ENCODE measurements around the gene PROK2. TPM values are rescaled to one million over a fixed set of nuclear protein-coding genes. Genes with fewer than 3 reads are reported as not detected.

Gene PROK2
- total RNA-seq, 4 donors from 2014 or later, result 1.1 to 1.3 TPM; not detected in 2

DNA sequence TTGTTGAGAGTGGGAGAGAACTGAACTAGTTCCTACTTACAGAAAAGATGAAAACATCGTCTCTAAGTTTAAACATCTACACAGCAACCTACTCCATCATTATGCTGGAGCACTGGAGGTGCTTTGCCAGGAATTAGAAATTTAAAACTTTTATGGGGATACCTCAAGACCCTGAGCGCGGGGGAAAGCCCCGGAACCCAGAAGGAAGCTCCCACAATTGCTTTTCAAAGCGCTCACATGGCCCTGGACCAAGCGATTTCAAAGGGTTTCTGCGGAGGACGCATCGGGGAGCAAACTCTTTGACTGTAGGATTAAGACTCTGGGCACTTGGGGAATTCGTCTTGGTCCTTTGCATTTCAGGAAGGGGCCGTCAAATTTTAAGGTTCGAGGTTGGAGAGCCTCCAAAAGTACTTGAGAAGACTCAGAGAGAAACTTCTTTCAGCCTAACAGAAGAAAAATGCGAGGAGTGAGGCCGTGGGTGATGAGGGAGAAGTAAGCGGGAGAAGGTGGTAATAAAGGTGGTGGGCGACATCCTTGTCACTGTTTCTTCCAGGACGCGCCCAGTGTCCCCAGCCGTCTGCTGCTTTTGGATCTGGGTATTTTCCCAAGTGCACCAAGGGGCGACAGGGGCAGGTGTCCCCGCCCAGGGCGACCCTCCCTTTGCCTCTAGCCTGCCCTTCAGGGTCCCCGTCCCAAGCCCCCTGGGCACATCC is 591 bp downstream of the PROK2 start:
- H3K4me3 ChIP-seq, result peak overlapping the region in 1 of 2 donors; percentile 46
- no peaks in the 10 kb centered on the region for H3K9me3 ChIP-seq
- TF ChIP-seq POLR2AphosphoS5 (IDR thresholded peaks at IDR 0.05) (no peak), EP300 (IDR thresholded peaks at IDR 0.05) (no peak), POLR2A (IDR thresholded peaks at IDR 0.05) (no peak)
- TF ChIP-seq, protein P1, sequence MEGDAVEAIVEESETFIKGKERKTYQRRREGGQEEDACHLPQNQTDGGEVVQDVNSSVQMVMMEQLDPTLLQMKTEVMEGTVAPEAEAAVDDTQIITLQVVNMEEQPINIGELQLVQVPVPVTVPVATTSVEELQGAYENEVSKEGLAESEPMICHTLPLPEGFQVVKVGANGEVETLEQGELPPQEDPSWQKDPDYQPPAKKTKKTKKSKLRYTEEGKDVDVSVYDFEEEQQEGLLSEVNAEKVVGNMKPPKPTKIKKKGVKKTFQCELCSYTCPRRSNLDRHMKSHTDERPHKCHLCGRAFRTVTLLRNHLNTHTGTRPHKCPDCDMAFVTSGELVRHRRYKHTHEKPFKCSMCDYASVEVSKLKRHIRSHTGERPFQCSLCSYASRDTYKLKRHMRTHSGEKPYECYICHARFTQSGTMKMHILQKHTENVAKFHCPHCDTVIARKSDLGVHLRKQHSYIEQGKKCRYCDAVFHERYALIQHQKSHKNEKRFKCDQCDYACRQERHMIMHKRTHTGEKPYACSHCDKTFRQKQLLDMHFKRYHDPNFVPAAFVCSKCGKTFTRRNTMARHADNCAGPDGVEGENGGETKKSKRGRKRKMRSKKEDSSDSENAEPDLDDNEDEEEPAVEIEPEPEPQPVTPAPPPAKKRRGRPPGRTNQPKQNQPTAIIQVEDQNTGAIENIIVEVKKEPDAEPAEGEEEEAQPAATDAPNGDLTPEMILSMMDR (IDR thresholded peaks at IDR 0.05), result no peak
- peaks cover 68% of the 10 kb centered on the region for H3K27me3 ChIP-seq
- 3 to 9% methylated on average over 6 to 17 of the region's 23 CpGs for WGBS, 2 donors (ENCODE audit: low coverage in 1 of 2)
- no peak overlapping the region for H3K27ac ChIP-seq
- peaks cover 0 to 21% (median 6%) of the 10 kb centered on the region in 3 donors for H3K4me1 ChIP-seq
- no peaks in the 10 kb centered on the region for H3K36me3 ChIP-seq
- no peak for ATAC-seq

DNA sequence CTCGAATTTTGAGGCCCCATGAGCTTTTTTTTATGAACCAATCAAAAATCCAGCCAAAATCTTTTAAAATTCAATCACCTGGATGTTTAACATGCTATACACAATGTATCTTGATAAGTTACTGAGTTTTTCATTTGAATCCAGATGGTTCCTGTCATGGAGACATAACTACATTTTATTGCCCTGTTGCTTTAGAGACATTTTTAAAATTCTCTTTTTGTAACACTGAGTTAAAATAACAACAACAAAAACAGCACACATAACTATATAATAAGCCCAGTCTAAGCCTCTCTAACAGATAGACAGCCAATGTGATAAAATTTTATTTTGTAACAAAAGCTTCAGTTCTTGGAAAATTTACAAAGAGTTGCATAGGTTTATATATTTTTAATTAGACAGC is 1.8 kb downstream of the PROK2 start:
- H3K36me3 ChIP-seq, result no peaks in the 10 kb centered on the region
- peaks cover 80% of the 10 kb centered on the region for H3K27me3 ChIP-seq
- no peak overlapping the region for H3K27ac ChIP-seq
- no peak for ATAC-seq
- TF ChIP-seq, protein P1 (IDR thresholded peaks at IDR 0.05), result no peak
- no peak for TF ChIP-seq POLR2A (IDR thresholded peaks at IDR 0.05)
- TF ChIP-seq EP300 (IDR thresholded peaks at IDR 0.05), result no peak
- no peak for TF ChIP-seq POLR2AphosphoS5 (IDR thresholded peaks at IDR 0.05)
- H3K9me3 ChIP-seq, result no peaks in the 10 kb centered on the region
- no peak overlapping the region for H3K4me3 ChIP-seq
- H3K4me1 ChIP-seq, result peaks cover 0 to 21% (median 6%) of the 10 kb centered on the region in 3 donors
- WGBS, 2 donors (ENCODE audit: low coverage in 1 of 2), result 43 to 53% methylated on average over 1 of the region's 1 CpG

DNA sequence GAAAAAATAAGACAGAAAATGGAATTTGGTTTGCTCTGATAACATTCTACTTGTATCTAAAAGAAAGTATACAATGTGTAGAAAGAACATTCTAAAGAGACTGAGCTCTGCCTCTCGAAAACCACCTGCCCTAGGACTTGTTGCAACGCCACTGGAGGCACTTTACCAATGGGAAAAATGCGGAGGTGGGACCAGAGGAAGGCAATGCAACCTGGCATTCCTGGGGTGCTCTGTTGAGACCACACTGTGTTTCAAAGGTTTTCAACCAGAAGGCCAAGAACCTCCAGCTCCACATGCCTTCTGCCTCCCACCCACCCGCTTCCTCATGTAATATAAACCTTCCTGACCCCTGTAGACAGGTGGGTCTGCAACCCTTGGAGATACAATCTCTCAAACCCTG is 4.5 kb downstream of the PROK2 start:
- Histone ChIP-seq H3K27ac (no peak overlapping the region), H3K4me1 (peaks cover 0 to 16% (median 6%) of the 10 kb centered on the region in 3 donors), H3K36me3 (no peaks in the 10 kb centered on the region), H3K9me3 (no peaks in the 10 kb centered on the region), H3K27me3 (peaks cover 99% of the 10 kb centered on the region), H3K4me3 (no peak overlapping the region)
- 67 to 96% methylated on average over 3 to 4 of the region's 4 CpGs for WGBS, 2 donors (ENCODE audit: low coverage in 1 of 2)
- TF ChIP-seq, protein P1 (IDR thresholded peaks at IDR 0.05), result no peak
- TF ChIP-seq EP300 (IDR thresholded peaks at IDR 0.05), result no peak
- TF ChIP-seq POLR2A (IDR thresholded peaks at IDR 0.05), result no peak
- TF ChIP-seq POLR2AphosphoS5 (IDR thresholded peaks at IDR 0.05), result no peak
- no peak for ATAC-seq

DNA sequence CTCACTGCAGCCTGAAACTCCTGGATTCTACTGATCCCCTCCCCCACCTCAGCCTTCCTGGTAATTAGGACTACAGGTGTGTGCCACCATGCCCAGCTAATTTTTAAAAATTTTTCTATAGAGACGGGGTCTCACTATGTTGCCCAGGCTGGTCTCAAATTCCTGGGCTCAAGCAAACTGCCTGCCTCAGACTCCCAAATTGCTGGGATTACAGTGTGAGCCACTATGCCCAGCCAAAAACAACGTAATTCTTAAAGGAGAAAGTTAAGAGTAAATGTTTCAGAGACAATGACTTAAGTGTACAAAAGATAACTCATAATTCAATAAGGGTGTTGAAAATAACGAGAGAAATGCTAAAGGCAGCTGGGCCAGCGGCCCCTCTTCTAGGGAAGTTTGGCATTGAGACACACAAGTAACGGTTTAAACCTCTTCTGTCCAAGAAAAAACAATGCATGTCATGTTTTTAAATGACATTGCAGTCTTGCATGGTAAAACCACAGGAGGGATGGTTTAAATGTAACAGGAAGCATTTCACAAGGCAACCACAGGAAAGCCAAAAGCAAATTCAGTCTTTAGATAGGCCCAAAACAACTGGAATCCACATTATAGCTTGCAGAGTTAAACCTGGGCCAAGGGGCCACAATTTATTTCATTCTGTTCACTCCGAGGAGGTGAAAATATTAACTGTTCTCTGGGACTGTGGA is 5.1 kb downstream of the PROK2 start:
- no peak overlapping the region for H3K27ac ChIP-seq
- no peaks in the 10 kb centered on the region for H3K9me3 ChIP-seq
- no peak overlapping the region for H3K4me3 ChIP-seq
- H3K36me3 ChIP-seq, result no peaks in the 10 kb centered on the region
- TF ChIP-seq EP300 (IDR thresholded peaks at IDR 0.05) (no peak), POLR2A (IDR thresholded peaks at IDR 0.05) (no peak), POLR2AphosphoS5 (IDR thresholded peaks at IDR 0.05) (no peak)
- TF ChIP-seq, protein P1 (IDR thresholded peaks at IDR 0.05), result no peak
- H3K27me3 ChIP-seq, result peaks cover 98% of the 10 kb centered on the region
- WGBS, 2 donors (ENCODE audit: low coverage in 1 of 2), result 68 to 70% methylated on average over 5 of the region's 6 CpGs
- H3K4me1 ChIP-seq, result peaks cover 0 to 10% (median 5%) of the 10 kb centered on the region in 3 donors
- ATAC-seq, result no peak

All from gastroesophageal sphincter (tissue), 4 donors.